HUES64 (cell line): Measurements from ENCODE around the gene HOXC9.

Experiments used
- H3K27ac ChIP-seq: 2 replicates; pipeline ENCODE4 v1.7.0; 2013; ENCODE audit warnings: low read depth, low read length, inconsistent platforms
- H3K27me3 ChIP-seq: 2 replicates; pipeline ENCODE4 v1.6.1; 2013; ENCODE audit warnings: mild to moderate bottlenecking, low read length; ENCODE audit not compliant: insufficient read depth
- H3K36me3 ChIP-seq: 2 replicates; pipeline ENCODE4 v1.6.1; 2013; ENCODE audit warnings: mild to moderate bottlenecking, low read length; ENCODE audit not compliant: insufficient read depth
- H3K4me1 ChIP-seq: 2 replicates; pipeline ENCODE4 v1.6.1; 2013; ENCODE audit warnings: mild to moderate bottlenecking, low read length, moderate library complexity; ENCODE audit not compliant: insufficient read depth
- H3K4me3 ChIP-seq: 2 replicates; pipeline ENCODE4 v1.5.1; 2013; ENCODE audit warnings: mild to moderate bottlenecking, low read length, moderate library complexity
- H3K9ac ChIP-seq: 2 replicates; pipeline ENCODE4 v1.6.1; 2013; ENCODE audit warnings: mild to moderate bottlenecking, low read depth, low read length
- H3K9me3 ChIP-seq: 2 replicates; pipeline ENCODE4 v1.6.1; 2013; ENCODE audit warnings: low read depth, low read length; ENCODE audit not compliant: insufficient read depth
- WGBS: fragments of 150-250, 120-280 bp; methylation state at CpG from one replicate; pipeline ENCODE4 v1.1.7; 2013; ENCODE audit warnings: missing lambda C conversion rate; 5-methylcytosine and 5-hydroxymethylcytosine counted together

Gene HOXC9

DNA sequence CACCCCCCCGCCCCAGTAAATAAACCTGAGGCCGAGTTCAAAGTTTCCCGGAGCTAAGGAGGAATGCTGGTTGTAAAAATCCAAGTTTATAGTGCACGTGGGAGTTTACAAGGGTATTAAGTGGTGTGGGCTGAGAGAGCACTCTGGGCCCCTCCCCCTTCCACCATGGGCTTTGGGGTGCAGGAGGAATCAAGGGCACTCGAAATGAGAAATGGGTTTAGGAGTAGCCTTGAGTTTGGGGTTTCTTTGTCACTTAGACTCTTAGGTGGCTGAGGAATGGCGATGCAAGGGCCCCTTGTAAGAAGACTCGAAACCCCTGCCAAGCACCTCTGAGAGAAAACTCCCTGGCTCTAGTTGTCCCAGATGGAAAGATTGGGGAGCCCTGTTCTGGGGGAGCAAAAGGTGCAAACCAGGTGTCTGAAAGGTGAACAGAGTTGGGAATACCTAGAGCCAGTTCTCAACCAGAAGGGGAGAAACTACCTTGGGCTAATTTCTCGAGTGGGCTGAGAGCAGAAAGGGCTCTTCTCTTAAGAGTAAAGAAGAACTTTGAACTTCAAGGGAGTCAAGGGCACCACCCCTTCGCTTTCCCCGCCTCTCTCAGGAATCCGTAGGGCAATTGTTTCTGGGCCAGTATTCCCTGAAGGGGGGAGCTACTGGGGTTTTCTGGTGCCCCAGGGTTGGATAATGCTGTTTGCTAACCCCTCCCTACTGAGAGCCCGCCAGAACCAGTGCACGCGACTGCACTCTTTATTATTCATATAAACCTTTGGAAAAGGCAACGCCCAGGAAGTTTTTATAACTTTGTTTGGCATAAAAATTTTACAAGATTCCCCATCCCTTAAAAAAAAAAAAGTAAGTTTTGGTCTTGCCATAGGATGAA is 21.2 kb upstream of the HOXC9 start:
- Histone ChIP-seq H3K9ac (no peak overlapping the region), H3K27ac (no peak overlapping the region), H3K36me3 (no peaks in the 10 kb centered on the region), H3K9me3 (no peaks in the 10 kb centered on the region), H3K4me3 (no peak overlapping the region), H3K27me3 (peaks cover 100% of the 10 kb centered on the region), H3K4me1 (no peaks in the 10 kb centered on the region; the same call in 1 of the 2 replicates)
- 26% methylated on average over 13 of the region's 15 CpGs for WGBS

DNA sequence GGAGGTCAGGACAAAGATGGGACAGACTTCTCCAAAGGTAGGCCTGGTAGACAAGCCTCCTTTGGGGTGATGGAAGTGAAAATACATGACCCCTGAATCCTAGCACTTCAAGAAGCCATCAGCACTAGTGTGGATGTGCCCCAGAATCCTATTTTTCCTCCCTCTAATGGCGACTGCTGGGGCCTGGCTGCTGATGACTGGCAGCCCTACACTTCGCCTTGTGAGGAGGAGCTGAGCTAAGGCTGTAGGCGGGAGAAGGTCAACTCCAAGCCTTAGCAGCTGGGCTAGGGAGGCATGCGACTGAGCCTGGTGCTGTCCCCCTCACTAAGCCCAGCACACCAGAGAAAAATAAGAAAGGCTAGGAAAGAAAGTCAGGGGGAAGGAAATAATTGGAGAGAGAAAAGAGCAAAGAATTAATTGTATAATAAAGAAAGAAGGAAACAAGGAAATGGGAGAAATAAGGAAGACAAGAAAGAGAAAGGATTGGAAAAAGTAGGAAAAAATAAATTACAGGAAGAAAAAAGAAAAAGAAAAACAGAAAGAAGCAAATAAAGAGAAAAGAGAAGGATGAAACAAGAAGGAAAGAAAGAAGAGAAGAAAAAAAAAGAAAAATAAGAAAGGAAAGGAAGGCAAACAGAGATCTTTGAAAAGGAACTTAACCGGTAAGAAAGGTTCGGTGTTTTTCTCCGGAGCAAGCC is 19.7 kb upstream of the HOXC9 start:
- peaks cover 100% of the 10 kb centered on the region for H3K27me3 ChIP-seq
- H3K27ac ChIP-seq, result no peak overlapping the region
- no peak overlapping the region for H3K4me3 ChIP-seq
- H3K4me1 ChIP-seq, result no peaks in the 10 kb centered on the region; the same call in 1 of the 2 replicates
- H3K9ac ChIP-seq, result no peak overlapping the region
- no peaks in the 10 kb centered on the region for H3K36me3 ChIP-seq
- no peaks in the 10 kb centered on the region for H3K9me3 ChIP-seq
- 25% methylated on average over 7 of the region's 7 CpGs for WGBS

DNA sequence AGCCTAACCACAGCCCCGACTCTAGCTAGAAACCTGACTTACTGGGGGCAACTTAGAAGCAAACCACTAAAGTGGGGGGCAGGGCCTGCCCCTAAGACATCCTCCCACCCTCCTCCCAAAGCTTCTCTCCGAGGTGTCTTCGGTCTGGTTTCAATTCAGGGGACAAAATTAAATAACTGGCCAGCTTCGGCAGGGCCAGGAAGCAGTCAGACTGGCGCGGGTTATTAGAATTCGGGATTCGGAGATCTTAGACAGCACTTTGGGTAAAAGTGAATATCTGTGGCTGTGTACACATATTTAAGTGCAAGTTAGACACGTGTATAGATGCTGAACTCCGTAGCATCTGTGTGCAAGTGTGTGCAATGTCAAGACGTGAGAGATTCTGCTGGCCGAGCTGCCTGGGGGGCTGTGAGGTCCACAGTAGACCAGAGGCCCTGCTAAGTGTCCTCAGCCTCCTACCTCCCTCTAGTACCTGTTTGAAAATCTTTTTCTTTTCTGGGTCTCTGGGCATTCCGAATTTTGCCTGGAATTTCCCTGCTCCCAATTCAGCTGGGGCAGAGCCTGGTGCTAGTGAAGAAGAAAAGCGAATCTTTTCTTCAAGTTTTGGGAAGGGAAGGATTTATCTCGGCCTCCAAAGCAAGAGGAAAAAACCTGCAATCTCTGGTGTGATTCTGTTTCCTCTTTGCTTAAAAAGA is 19.0 kb upstream of the HOXC9 start:
- no peaks in the 10 kb centered on the region for H3K36me3 ChIP-seq
- no peaks in the 10 kb centered on the region; the same call in 1 of the 2 replicates for H3K4me1 ChIP-seq
- H3K9me3 ChIP-seq, result no peaks in the 10 kb centered on the region
- H3K27ac ChIP-seq, result no peak overlapping the region
- no peak overlapping the region for H3K9ac ChIP-seq
- 46% methylated on average over 15 of the region's 15 CpGs for WGBS
- H3K4me3 ChIP-seq, result no peak overlapping the region
- H3K27me3 ChIP-seq, result peaks cover 100% of the 10 kb centered on the region

DNA sequence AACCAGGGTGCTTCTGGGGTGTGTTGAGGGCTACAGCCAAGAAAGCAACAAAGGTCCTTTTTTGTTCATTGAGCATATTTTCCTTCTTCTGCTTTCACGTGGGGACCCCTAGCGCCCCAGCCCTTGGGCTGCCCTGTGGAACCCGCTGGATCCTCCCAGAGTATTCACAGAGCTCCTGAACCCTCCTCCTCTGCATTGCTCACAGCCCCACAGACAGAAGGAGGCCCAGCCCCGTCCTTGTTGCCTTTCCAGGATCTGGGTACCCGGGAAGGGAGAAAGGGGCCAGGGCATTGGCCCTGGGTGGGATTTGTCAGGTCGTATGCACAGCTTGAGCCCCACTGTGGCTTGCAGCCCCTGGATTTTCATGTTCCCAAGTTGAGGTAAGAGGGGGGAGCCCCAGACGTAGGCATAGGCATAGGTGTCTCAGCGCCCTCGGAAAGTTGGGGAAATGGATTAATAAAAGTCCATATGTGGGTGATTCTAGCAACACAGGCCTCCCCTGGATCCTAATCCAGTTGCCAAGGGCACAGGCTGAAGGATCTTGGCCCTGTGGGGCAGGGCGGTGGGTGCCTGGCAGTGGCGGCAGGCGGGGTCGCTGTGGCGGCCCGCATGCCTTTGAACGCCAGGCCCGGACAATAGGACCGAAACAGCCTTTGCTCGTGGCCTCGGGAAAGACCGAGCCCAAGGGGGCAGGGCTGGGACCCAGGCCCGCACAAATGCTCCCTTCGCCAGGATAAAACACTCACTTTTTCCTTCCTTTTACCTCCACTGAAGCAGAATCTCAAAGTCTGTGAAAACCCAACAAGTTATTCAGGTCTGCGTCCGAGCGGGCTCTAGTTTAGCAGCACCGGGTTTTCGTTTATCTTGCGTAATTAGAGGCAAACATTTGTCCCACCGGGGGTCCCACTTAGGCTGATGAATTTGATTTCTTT is 18.1 kb upstream of the HOXC9 start:
- H3K9me3 ChIP-seq, result no peaks in the 10 kb centered on the region
- 18% methylated on average over 30 of the region's 30 CpGs for WGBS
- no peak overlapping the region for H3K27ac ChIP-seq
- no peak overlapping the region for H3K9ac ChIP-seq
- no peak overlapping the region for H3K4me3 ChIP-seq
- H3K36me3 ChIP-seq, result no peaks in the 10 kb centered on the region
- peaks cover 100% of the 10 kb centered on the region for H3K27me3 ChIP-seq
- no peaks in the 10 kb centered on the region for H3K4me1 ChIP-seq

DNA sequence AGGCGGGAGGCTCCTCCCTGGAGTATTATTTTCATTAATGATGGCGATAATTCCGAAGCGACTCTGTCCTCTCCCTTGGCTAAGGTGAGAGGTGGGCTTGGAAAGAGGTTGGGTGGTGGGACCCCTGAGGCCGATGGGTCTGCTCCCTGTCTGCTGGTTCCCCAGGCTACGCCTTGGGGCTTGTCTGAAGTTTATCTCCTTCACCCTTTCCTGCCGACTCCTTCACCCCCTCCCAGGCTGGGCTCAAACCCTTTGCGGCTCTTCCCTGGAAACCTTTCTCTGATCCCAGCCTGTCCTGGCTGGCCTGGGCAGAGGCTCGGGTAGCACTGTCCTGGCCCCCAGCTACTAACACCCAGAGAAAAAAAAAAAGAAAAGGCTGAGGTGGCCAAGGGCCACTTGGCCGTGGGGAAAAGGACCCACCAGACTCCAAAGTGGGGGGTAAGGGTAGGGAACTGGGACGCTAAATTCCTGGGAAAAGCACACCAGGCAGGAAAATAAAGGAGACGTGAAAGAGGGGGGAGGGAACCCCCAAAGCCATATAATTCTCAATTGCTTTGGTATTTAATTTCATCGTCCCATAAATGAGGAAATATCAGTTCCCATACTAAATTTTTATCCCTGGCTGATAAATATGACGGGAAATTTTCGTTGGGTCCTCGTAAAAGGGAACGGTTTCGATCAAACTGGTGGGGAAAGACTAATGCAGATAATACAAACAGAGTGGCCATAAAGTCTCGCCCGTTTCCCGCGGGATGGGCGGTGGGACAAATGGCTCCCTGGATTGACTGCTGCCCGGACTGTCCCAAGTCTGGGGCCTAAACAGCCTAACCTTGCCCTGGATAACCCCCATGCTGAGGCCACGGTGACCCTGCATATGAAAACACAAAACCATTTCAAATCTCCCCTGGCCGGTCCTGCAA is 17.1 kb upstream of the HOXC9 start:
- Histone ChIP-seq H3K9me3 (no peaks in the 10 kb centered on the region), H3K4me1 (no peaks in the 10 kb centered on the region), H3K27ac (no peak overlapping the region), H3K27me3 (peaks cover 100% of the 10 kb centered on the region), H3K9ac (no peak overlapping the region), H3K4me3 (no peak overlapping the region), H3K36me3 (no peaks in the 10 kb centered on the region)
- WGBS, result 42% methylated on average over 24 of the region's 26 CpGs

DNA sequence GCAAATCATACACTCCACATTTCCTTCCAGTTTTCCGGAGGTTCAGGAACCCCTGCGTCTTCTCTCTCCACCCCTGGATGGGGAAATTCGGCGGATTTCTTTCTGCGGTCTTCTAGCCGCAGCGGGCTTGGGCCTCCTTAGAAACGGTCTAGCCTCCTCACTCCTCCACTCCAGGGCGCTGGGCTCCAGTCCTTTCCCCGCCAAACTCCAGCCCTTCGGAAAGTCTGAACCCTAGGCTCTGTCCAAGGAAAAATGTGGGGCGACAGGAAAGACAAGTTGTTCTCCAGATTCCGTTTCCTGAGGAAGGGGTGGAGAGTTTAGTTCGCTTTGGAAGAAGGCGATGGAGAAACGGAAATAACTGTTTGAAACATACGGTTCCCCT is 16.4 kb upstream of the HOXC9 start:
- Histone ChIP-seq H3K4me3 (no peak overlapping the region), H3K27me3 (peaks cover 100% of the 10 kb centered on the region), H3K9me3 (no peaks in the 10 kb centered on the region), H3K27ac (no peak overlapping the region), H3K36me3 (no peaks in the 10 kb centered on the region), H3K9ac (no peak overlapping the region), H3K4me1 (no peaks in the 10 kb centered on the region)
- WGBS, result 43% methylated on average over 17 of the region's 17 CpGs

DNA sequence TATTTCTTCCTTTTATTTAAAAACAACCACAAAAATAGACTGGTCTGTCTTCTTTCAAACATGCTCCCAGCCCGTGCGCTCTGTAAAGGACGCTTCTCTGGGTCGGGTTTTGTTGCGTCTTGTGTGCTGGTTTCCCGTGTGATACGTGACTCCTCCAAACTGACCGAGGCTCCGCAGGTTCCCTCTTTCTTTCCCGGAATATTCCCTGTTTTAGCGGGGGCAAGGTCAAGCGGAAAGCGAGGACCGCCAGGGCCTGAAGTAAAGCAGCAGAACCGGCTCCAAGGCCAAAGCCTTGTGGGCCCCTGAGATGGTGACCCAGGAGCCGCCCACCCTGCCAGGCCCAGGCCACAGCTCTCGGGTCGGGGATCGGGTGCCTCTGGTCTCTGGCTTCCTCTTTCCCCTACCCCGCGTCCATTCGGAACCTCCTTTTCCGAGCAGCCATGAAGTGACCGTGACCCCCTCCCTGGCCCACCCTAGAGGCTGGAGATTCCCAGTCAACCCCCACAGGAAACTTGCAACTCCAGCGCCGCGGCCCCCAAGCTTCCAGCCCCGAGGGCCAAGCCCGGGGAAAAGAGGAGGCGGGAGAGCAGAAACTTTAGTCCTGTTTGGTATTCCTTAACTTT is 15.9 kb upstream of the HOXC9 start:
- H3K9me3 ChIP-seq, result no peaks in the 10 kb centered on the region
- 33% methylated on average over 28 of the region's 30 CpGs for WGBS
- no peak overlapping the region for H3K27ac ChIP-seq
- no peaks in the 10 kb centered on the region for H3K36me3 ChIP-seq
- H3K4me3 ChIP-seq, result no peak overlapping the region
- H3K9ac ChIP-seq, result no peak overlapping the region
- H3K4me1 ChIP-seq, result no peaks in the 10 kb centered on the region
- peaks cover 100% of the 10 kb centered on the region for H3K27me3 ChIP-seq

DNA sequence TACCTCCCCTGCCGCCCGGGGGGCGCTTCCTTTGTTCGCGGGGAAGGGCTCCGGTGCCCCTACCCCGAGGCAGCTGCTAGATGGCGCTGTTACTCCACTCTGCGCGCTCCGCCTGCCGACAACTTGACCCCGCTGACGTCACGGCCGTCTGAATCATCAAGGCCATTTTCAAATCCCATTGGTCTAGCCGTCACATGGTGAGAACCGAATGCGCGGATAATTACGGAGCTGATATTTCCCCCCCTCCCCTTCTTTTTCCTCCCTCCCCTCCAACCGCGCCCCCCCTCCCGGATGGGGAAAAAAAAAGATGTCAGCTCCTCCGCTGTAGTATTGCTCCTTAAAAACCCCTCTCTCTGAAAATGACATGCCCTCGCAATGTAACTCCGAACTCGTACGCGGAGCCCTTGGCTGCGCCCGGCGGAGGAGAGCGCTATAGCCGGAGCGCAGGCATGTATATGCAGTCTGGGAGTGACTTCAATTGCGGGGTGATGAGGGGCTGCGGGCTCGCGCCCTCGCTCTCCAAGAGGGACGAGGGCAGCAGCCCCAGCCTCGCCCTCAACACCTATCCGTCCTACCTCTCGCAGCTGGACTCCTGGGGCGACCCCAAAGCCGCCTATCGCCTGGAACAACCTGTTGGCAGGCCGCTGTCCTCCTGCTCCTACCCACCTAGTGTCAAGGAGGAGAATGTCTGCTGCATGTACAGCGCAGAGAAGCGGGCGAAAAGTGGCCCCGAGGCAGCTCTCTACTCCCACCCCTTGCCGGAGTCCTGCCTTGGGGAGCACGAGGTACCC is 14.9 kb upstream of the HOXC9 start, which contains the start of gene HOXC10:
Gene HOXC10, plus strand, starts transcription at position 246 of the 791 bp plus-strand sequence. Its CDS starts 114 bp downstream, at position 360.
- Histone ChIP-seq H3K27me3 (peaks cover 100% of the 10 kb centered on the region), H3K4me1 (no peaks in the 10 kb centered on the region), H3K27ac (no peak within 1 kb of the TSS), H3K4me3 (no peak within 1 kb of the TSS), H3K9ac (no peak within 1 kb of the TSS), H3K36me3 (no peaks in the 10 kb centered on the region), H3K9me3 (no peaks in the 10 kb centered on the region)
- 40% methylated on average over 55 of the region's 55 CpGs for WGBS

DNA sequence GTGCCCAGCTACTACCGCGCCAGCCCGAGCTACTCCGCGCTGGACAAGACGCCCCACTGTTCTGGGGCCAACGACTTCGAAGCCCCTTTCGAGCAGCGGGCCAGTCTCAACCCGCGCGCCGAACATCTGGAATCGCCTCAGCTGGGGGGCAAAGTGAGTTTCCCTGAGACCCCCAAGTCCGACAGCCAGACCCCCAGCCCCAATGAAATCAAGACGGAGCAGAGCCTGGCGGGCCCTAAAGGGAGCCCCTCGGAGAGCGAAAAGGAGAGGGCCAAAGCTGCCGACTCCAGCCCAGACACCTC is 14.3 kb upstream of the HOXC9 start:
- H3K9me3 ChIP-seq, result no peaks in the 10 kb centered on the region
- H3K4me1 ChIP-seq, result no peaks in the 10 kb centered on the region
- H3K4me3 ChIP-seq, result no peak overlapping the region
- H3K27me3 ChIP-seq, result peaks cover 100% of the 10 kb centered on the region
- 61% methylated on average over 21 of the region's 21 CpGs for WGBS
- no peak overlapping the region for H3K27ac ChIP-seq
- no peaks in the 10 kb centered on the region for H3K36me3 ChIP-seq
- H3K9ac ChIP-seq, result no peak overlapping the region
